H1 (cell line): ENCODE results near the gene NDUFAB1. TPM values are rescaled to one million over a fixed set of nuclear protein-coding genes. Genes with fewer than 3 reads are reported as not detected.

Experiments used
- CTCF ChIA-PET: fragments of 300-600 bp; sonication (Branson Sonifier 250); formaldehyde crosslinking; loops from one replicate; lab custom pipeline; 2021; ENCODE audit not compliant: partially characterized antibody; lab: Charles Lee
- POLR2A ChIA-PET: fragments of 300-600 bp; sonication (Branson Sonifier 250); formaldehyde crosslinking; loops from one replicate; lab custom pipeline; 2021; ENCODE audit warnings: inconsistent platforms; ENCODE audit not compliant: partially characterized antibody; lab: Charles Lee
- DNase-seq, 2 experiments: peaks; one replicate each; pipeline versions ENCODE4 v3.0.0 to v3.0.0-alpha.2; 2010 to 2022; ENCODE audit warnings: low spot score in 2 of 2, low read depth in 1 of 2, mixed read lengths in 1 of 2
- FAIRE-seq: peaks from 2 replicates; lab custom pipeline; 2011; peaks lifted over from hg19 to GRCh38; lab: Jason Lieb, UNC
- H2AFZ ChIP-seq: 2 replicates; pipeline ENCODE4 v1.8.1; 2012; ENCODE audit warnings: low read length, inconsistent platforms
- H2AK5ac ChIP-seq: 2 replicates; pipeline ENCODE4 v1.6.1; 2013; ENCODE audit warnings: low read depth, low read length
- H2BK120ac ChIP-seq: replicated peaks from 2 replicates; pipeline ENCODE3; 2013; ENCODE audit warnings: low read depth, low read length, inconsistent platforms
- H2BK12ac ChIP-seq: 2 replicates; pipeline ENCODE4 v1.6.1; 2013; ENCODE audit warnings: low read depth, low read length
- H2BK15ac ChIP-seq: 2 replicates; pipeline ENCODE4 v1.6.1; 2013; ENCODE audit warnings: low read length
- H2BK20ac ChIP-seq: 2 replicates; pipeline ENCODE4 v1.6.1; 2013; ENCODE audit warnings: low read length
- H2BK5ac ChIP-seq: 2 replicates; pipeline ENCODE4 v1.6.1; 2013; ENCODE audit warnings: low read depth, low read length
- H3K14ac ChIP-seq: 2 replicates; pipeline ENCODE4 v1.6.1; 2013; ENCODE audit warnings: inconsistent platforms; ENCODE audit not compliant: insufficient read length
- H3K18ac ChIP-seq: 2 replicates; pipeline ENCODE4 v1.6.1; 2013; ENCODE audit warnings: low read length; ENCODE audit errors: extremely low read depth
- H3K23ac ChIP-seq: 2 replicates; pipeline ENCODE4 v1.6.1; 2013; ENCODE audit warnings: inconsistent platforms; ENCODE audit not compliant: insufficient read length
- H3K23me2 ChIP-seq: 2 replicates; pipeline ENCODE4 v1.6.1; 2013; ENCODE audit warnings: low read depth, low read length
- H3K27ac ChIP-seq: 2 replicates; pipeline ENCODE4 v1.6.1; 2011; ENCODE audit warnings: low read depth, low read length, inconsistent platforms
- H3K27me3 ChIP-seq, 4 experiments: replicated peaks in 1 of 4; 1 replicate in 1 of 4; 2 replicates in 3 of 4; pipeline versions ENCODE4 v1.6.1 to v1.8.1; 2011 to 2013; ENCODE audit warnings: low read length in 3 of 4, mild to moderate bottlenecking in 3 of 4, inconsistent platforms in 2 of 4, mixed read lengths in 2 of 4, moderate library complexity in 1 of 4; ENCODE audit not compliant: control insufficient read depth in 3 of 4, insufficient read depth in 3 of 4; ENCODE audit errors: extremely low read depth in 1 of 4
- H3K36me3 ChIP-seq, 4 experiments: 2 replicates each; pipeline versions ENCODE4 v1.6.1 to v1.8.1; 2011 to 2013; ENCODE audit warnings: mild to moderate bottlenecking in 4 of 4, low read length in 3 of 4, moderate library complexity in 2 of 4, control low read depth in 1 of 4, inconsistent platforms in 1 of 4; ENCODE audit not compliant: insufficient read depth in 4 of 4, control insufficient read depth in 2 of 4
- H3K4ac ChIP-seq: replicated peaks from 2 replicates; pipeline ENCODE3; 2013; ENCODE audit warnings: low read length, low read depth, mixed read lengths, inconsistent platforms; ENCODE audit not compliant: insufficient read length
- H3K4me1 ChIP-seq, 4 experiments: replicated peaks in 1 of 4; 1 replicate in 1 of 4; 2 replicates in 3 of 4; pipeline versions ENCODE4 v1.6.1 to v1.8.1; 2011 to 2013; ENCODE audit warnings: low read length in 3 of 4, inconsistent platforms in 2 of 4, mixed read lengths in 1 of 4; ENCODE audit not compliant: insufficient read depth in 4 of 4, control insufficient read depth in 3 of 4
- H3K4me2 ChIP-seq, 2 experiments: 2 replicates each; pipeline versions ENCODE4 v1.6.1 to v1.8.1; 2011 to 2013; ENCODE audit warnings: low read depth in 2 of 2, low read length in 2 of 2, control low read depth in 1 of 2, inconsistent platforms in 1 of 2, mild to moderate bottlenecking in 1 of 2; ENCODE audit not compliant: insufficient read depth in 1 of 2
- H3K4me3 ChIP-seq, 4 experiments: fragments of 200-600, 300-600 bp in 1 of 4; sonication (generic), shearing (Covaris generic), sonication (Bioruptor Twin) in 1 of 4; 2 replicates each; pipeline versions ENCODE4 v1.5.1 to v1.8.1; 2011 to 2016; ENCODE audit warnings: low read length in 4 of 4, low read depth in 3 of 4, control low read depth in 2 of 4, inconsistent platforms in 2 of 4, mild to moderate bottlenecking in 2 of 4, mixed read lengths in 1 of 4, moderate library complexity in 1 of 4; ENCODE audit not compliant: insufficient read depth in 2 of 4; ENCODE audit errors: extremely low read depth in 1 of 4
- H3K56ac ChIP-seq: replicated peaks from 2 replicates; pipeline ENCODE3; 2013; ENCODE audit warnings: low read depth, mild to moderate bottlenecking, mixed read lengths, low read length, inconsistent platforms; ENCODE audit not compliant: insufficient read length
- H3K79me1 ChIP-seq: 2 replicates; pipeline ENCODE4 v1.6.1; 2013; ENCODE audit warnings: low read depth, low read length, control low read depth
- H3K79me2 ChIP-seq, 2 experiments: 2 replicates each; pipeline versions ENCODE4 v1.6.1 to v1.8.1; 2012 to 2013; ENCODE audit warnings: low read length in 2 of 2, mild to moderate bottlenecking in 2 of 2, inconsistent platforms in 1 of 2; ENCODE audit not compliant: insufficient read depth in 2 of 2, control insufficient read depth in 1 of 2
- H3K9ac ChIP-seq, 4 experiments: replicated peaks in 1 of 4; 1 replicate in 1 of 4; 2 replicates in 3 of 4; pipeline versions ENCODE4 v1.6.1 to v1.8.1; 2011 to 2013; ENCODE audit warnings: low read depth in 3 of 4, low read length in 3 of 4, control low read depth in 2 of 4, mild to moderate bottlenecking in 2 of 4, moderate library complexity in 2 of 4, inconsistent platforms in 1 of 4; ENCODE audit errors: extremely low read depth in 1 of 4
- H3K9me3 ChIP-seq, 2 experiments: 2 replicates each; pipeline versions ENCODE4 v1.6.1 to v1.8.1; 2012 to 2013; ENCODE audit warnings: mild to moderate bottlenecking in 2 of 2, moderate library complexity in 2 of 2, control low read depth in 1 of 2, inconsistent platforms in 1 of 2, low read depth in 1 of 2, low read length in 1 of 2, mixed read lengths in 1 of 2; ENCODE audit not compliant: insufficient read depth in 2 of 2
- H4K20me1 ChIP-seq, 2 experiments: replicated peaks in 1 of 2; 2 replicates each; pipeline versions ENCODE3 to v1.8.1; 2011 to 2013; ENCODE audit warnings: inconsistent platforms in 2 of 2, low read length in 2 of 2, mild to moderate bottlenecking in 1 of 2; ENCODE audit not compliant: insufficient read depth in 2 of 2, control insufficient read depth in 1 of 2
- H4K5ac ChIP-seq: 2 replicates; pipeline ENCODE4 v1.6.1; 2013; ENCODE audit warnings: low read length, low read depth, mixed read lengths, inconsistent platforms; ENCODE audit not compliant: insufficient read length
- H4K8ac ChIP-seq: 2 replicates; pipeline ENCODE4 v1.8.0; 2013; ENCODE audit warnings: mild to moderate bottlenecking, moderate library complexity, low read length, inconsistent platforms; ENCODE audit not compliant: insufficient read depth; ENCODE audit errors: extremely low read depth
- H4K91ac ChIP-seq: replicated peaks from 2 replicates; pipeline ENCODE3; 2013; ENCODE audit warnings: low read length, mixed read lengths, inconsistent platforms; ENCODE audit not compliant: insufficient read length
- ATF3 ChIP-seq: IDR thresholded peaks from 2 replicates; pipeline ENCODE4 v1.6.1; 2011; ENCODE audit warnings: low read depth, mild to moderate bottlenecking, low read length; ENCODE audit not compliant: insufficient read depth
- CREB1 ChIP-seq: IDR thresholded peaks from 2 replicates; pipeline ENCODE4 v1.6.1; 2012; ENCODE audit warnings: inconsistent platforms
- EP300 ChIP-seq, 2 experiments: IDR thresholded peaks; 1 replicate in 1 of 2; 2 replicates in 1 of 2; pipeline ENCODE4 v1.6.1; 2011 to 2012; ENCODE audit warnings: low read depth in 2 of 2, low read length in 2 of 2, mild to moderate bottlenecking in 2 of 2, borderline replicate concordance in 1 of 2, inconsistent platforms in 1 of 2, moderate library complexity in 1 of 2
- HDAC2 ChIP-seq, 2 experiments: fragments of 300-600 bp in 1 of 2; sonication (generic) in 1 of 2; IDR thresholded peaks; 2 replicates each; pipeline ENCODE4 v1.6.1; 2011 to 2012; ENCODE audit warnings: low read depth in 2 of 2, low read length in 2 of 2, mild to moderate bottlenecking in 2 of 2, moderate library complexity in 2 of 2, borderline replicate concordance in 1 of 2, inconsistent platforms in 1 of 2
- KDM4A ChIP-seq: IDR thresholded peaks from one replicate; pipeline ENCODE4 v1.7.1; 2012; ENCODE audit warnings: low read depth, mild to moderate bottlenecking, moderate library complexity, low read length, inconsistent platforms; ENCODE audit not compliant: severe bottlenecking
- MAX ChIP-seq: IDR thresholded peaks from 2 replicates; pipeline ENCODE4 v1.6.1; 2012; ENCODE audit warnings: inconsistent platforms
- SIRT6 ChIP-seq: IDR thresholded peaks from one replicate; pipeline ENCODE4 v1.7.1; 2012; ENCODE audit warnings: low read length, inconsistent platforms
- TAF7 ChIP-seq: optimal IDR thresholded peaks from 2 replicates; pipeline ENCODE3; 2011; ENCODE audit warnings: low read depth, mild to moderate bottlenecking, inconsistent platforms, low read length, moderate library complexity, borderline replicate concordance
- USF2 ChIP-seq: IDR thresholded peaks from 2 replicates; pipeline ENCODE4 v1.6.1; 2011; ENCODE audit warnings: low read length, improper control_type of control experiment
- ZNF274 ChIP-seq: IDR thresholded peaks from 2 replicates; pipeline ENCODE4 v1.7.0; 2012; ENCODE audit warnings: low read length, borderline replicate concordance; ENCODE audit errors: extremely low read depth
- WGBS, 2 experiments: shearing (Covaris generic) in 1 of 2; methylation state at CpG; one replicate each; pipeline versions ENCODE4 v1.1.6 to v1.1.7; 2013 to 2015; ENCODE audit warnings: low lambda C conversion rate in 2 of 2, mixed read lengths in 2 of 2, inconsistent platforms in 1 of 2, low coverage in 1 of 2, missing lambda C conversion rate in 1 of 2; ENCODE audit not compliant: insufficient replicate concordance in 2 of 2, insufficient coverage in 1 of 2, insufficient read length in 1 of 2; ENCODE audit errors: extremely low coverage in 1 of 2, missing lambda C conversion rate in 1 of 2; 5-methylcytosine and 5-hydroxymethylcytosine counted together
- polyA plus RNA-seq, 7 experiments: library from polyadenylated mRNA; depleted of rRNA in 3 of 7; stranded (reverse) in 5 of 7; unstranded in 2 of 7; fragments of >200 nt in 5 of 7; fragments of 200-250 nt in 2 of 7; gene quantifications; 1 replicate in 5 of 7; 2 replicates in 1 of 7; 4 replicates in 1 of 7; pipeline versions ENCODE4 v1.2.1 to v1.2.3, GENCODE V29; 2011 to 2013; ENCODE audit warnings: missing spikeins in 2 of 7, mixed read lengths in 2 of 7
- total RNA-seq: library from RNA; stranded (reverse); fragmentation: NEBNext Ultra II Directional; extraction: Animal tissue kit (Norgen Biotek cat#: 25700); gene quantifications from 2 replicates; pipeline ENCODE4 v1.2.1, GENCODE V29; 2021

Gene NDUFAB1
- total and polyA plus RNA-seq, 2 of the 8 experiments (the other 6 are each of a cell fraction or from before 2014, with no cell fraction given): 135 to 294 TPM

- CTCF ChIA-PET: interaction anchor here (0.6 kb wide), 1 partner anchor 70 kb away, joined by 3 read pairs; no protein-coding TSS in a partner anchor
- no peak for TF ChIP-seq MAX
- TF ChIP-seq TAF7: no peak
- TF ChIP-seq EP300 (IDR thresholded peaks at IDR 0.05; ENCODE audit: borderline replicate concordance in 1 of 2, low read depth in 2 of 2, low read length in 2 of 2): no peak
- TF ChIP-seq SIRT6: no peak
- TF ChIP-seq ZNF274: no peak
- TF ChIP-seq USF2: no peak
- TF ChIP-seq ATF3: no peak
- TF ChIP-seq CREB1: no peak
- no peak for TF ChIP-seq KDM4A
- TF ChIP-seq HDAC2 (IDR thresholded peaks at IDR 0.05; ENCODE audit: borderline replicate concordance in 1 of 2, low read depth in 2 of 2, low read length in 2 of 2): no peak
These were observed 22.3 kb downstream of the NDUFAB1 start for GRCh38 chr16:23573817-23574216.

More at GRCh38 chr16:23573817-23574216, 22.3 kb downstream of the NDUFAB1 start:
- no peak overlapping the region for H3K4me3 ChIP-seq
- no peak overlapping the region for H3K56ac ChIP-seq
- FAIRE-seq (no peak), DNase-seq (no peak)
- no peak overlapping the region for H2BK12ac ChIP-seq
- H2AFZ ChIP-seq: no peak overlapping the region
- H3K14ac ChIP-seq: no peak overlapping the region
- no peaks in the 10 kb centered on the region for H3K23me2 ChIP-seq
- no peaks in the 10 kb centered on the region for H3K79me2 ChIP-seq
- H2AK5ac ChIP-seq: no peak overlapping the region
- H4K8ac ChIP-seq: no peak overlapping the region
- H3K27me3 ChIP-seq: no peaks in the 10 kb centered on the region
- H4K20me1 ChIP-seq: peaks cover 0 to 7% of the 10 kb centered on the region in 2 experiments
- no peak overlapping the region for H3K18ac ChIP-seq
- POLR2A ChIA-PET: no interaction called here
- no peak overlapping the region for H2BK20ac ChIP-seq
- H3K4me1 ChIP-seq: no peaks in the 10 kb centered on the region
- H2BK15ac ChIP-seq: no peak overlapping the region
- H3K79me1 ChIP-seq: no peaks in the 10 kb centered on the region; the same call in 1 of the 2 replicates
- H4K91ac ChIP-seq: no peak overlapping the region
- no peak overlapping the region for H3K4me2 ChIP-seq
- WGBS, 2 experiments: 78% methylated on average over 5 of the region's 5 CpGs; no CpG with 5 or more reads in 1 of the 2 experiments
- no peak overlapping the region for H2BK5ac ChIP-seq
- H3K9ac ChIP-seq: no peak overlapping the region
- no peaks in the 10 kb centered on the region for H3K9me3 ChIP-seq
- no peak overlapping the region for H3K23ac ChIP-seq
- H3K36me3 ChIP-seq: peaks cover 12 to 44% (median 24%) of the 10 kb centered on the region in 4 experiments; a peak in 6 of 8 replicates
- no peak overlapping the region for H2BK120ac ChIP-seq
- no peak overlapping the region for H3K4ac ChIP-seq
- no peak overlapping the region for H4K5ac ChIP-seq
- H3K27ac ChIP-seq: no peak overlapping the region; the same call in 1 of the 2 replicates
